ENCODE results near the gene NAPEPLD.
"Not testable (repeated sequence)": the region's sequence is repeated elsewhere in the genome, so short reads cannot be mapped to it uniquely, and the experiment has no call there.

The NAPEPLD gene

GRCh38 chr7:103144754-103145153, 4.1 kb downstream of the NAPEPLD start:
- DNase-seq (ENCODE audit: low read depth in 2 of 3, low spot score in 2 of 3) = not testable (repeated sequence)

- no peak for DNase-seq (ENCODE audit: low read depth in 2 of 3, low spot score in 2 of 3)
These were observed 5.0 kb downstream of the NAPEPLD start for GRCh38 chr7:103143868-103144267.

DNA sequence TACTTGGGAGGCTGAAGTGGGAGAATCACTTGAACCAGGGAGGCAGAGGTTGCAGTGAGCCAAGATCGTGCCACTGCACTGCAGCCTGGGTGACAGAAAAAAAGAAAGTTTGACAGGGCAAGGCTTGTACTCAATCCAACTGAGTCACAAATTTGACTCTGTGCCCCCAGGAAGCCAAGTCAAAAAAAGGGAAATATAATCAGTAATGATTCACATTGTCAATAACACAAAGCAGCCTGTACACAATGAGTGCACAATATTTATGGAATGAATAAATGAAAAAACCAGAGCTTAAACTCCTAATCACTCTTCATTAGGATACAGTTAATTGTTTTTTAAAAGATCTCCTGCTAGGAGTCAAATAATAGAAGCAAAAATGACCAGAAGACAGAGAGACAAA, 6.4 kb downstream of the NAPEPLD start:
- DNase-seq (ENCODE audit: low read depth in 2 of 3, low spot score in 2 of 3) = no peak

- DNase-seq (ENCODE audit: low read depth in 2 of 3, low spot score in 2 of 3) = no peak
These were observed 7.0 kb downstream of the NAPEPLD start for GRCh38 chr7:103141753-103142404.

DNA sequence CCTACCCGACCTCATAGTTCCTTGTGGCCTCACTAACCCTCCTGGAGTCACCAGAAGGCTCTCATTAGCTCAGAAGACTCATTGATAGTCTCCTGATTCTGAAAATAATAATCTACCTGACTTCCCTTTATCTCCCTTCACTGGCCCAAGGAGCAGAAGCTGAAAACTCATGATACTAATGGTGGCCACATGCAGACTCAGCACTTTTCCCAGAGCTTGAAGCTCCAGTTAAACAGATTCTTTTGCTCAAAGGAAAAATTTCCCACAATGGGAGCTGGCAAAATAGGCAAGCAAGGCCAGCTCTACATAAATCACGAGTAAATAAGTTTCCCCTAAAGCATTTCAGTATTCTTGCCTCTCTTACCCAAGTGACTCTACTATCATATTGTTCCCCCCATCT, 8.2 kb downstream of the NAPEPLD start:
- DNase-seq (ENCODE audit: low read depth in 2 of 3, low spot score in 2 of 3) = no peak

- no peak for DNase-seq (ENCODE audit: low read depth in 2 of 3, low spot score in 2 of 3)
These were observed 8.8 kb downstream of the NAPEPLD start for GRCh38 chr7:103140061-103140460.

DNA sequence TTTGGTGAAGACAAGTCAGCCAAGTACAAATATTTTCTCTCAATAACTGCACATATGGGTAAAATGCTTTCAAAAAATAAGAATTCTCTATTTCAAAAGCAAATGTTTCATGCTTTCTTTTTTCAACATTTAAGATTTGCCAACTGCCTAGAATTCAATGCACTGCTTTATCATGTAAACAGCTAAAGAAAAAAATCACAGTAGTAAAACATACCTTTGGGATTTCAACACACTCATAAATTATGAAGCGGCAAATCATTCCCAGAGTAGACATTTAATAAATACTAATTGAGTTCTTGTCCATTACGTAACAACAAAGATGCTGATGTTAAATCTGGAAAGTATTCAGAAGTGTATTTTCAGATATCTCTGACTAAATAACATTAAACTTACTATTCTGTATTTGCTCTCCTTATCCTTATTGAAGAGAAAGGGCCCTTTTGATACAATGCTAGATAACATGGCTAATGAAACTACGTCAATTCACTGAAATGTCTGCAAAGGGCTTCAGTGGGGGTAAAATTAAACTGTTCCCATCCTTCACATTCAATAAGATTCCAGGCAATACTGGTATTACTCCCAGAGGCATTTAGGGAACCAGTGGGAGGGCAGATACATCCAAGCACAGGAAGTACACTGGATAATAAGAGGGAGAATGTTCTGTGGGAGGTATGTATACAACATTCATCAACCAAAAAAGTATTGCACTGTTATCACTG, 13.9 kb downstream of the NAPEPLD start:
- no peak for DNase-seq (ENCODE audit: low read depth in 2 of 3, low spot score in 2 of 3)

DNA sequence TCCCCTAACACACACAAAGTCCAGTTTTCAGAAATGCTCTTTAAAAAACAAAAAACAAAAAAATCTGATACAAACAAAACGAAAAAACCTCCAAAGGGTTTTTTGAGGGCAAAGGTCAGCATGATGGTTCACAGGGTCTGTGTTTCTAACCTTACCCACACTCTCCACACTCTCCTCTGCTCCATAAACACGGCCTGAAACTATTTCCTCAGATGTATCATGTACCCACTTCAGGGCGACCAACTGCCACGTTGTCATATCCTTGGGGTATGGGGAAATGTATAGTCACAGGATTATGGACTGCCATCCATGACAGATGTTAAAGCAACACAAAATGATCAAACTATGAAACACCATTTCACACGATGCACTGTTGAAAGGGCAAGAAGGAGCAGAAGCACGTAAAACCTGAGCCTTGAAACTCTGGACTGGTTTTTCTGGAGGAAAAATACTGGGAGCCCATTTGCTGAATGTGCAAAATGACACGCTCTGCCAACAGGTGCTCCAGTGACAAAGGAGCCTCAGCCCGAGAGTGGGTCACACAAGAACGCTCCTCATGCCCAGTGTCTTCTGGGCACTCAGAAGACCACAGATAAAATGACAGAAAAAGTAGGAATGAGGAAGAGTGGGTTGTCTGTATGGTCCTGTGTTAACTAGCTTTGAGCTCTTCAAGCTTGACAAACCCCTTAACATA, 15.8 kb downstream of the NAPEPLD start:
- DNase-seq (ENCODE audit: low read depth in 2 of 3, low spot score in 2 of 3) = no peak

DNA sequence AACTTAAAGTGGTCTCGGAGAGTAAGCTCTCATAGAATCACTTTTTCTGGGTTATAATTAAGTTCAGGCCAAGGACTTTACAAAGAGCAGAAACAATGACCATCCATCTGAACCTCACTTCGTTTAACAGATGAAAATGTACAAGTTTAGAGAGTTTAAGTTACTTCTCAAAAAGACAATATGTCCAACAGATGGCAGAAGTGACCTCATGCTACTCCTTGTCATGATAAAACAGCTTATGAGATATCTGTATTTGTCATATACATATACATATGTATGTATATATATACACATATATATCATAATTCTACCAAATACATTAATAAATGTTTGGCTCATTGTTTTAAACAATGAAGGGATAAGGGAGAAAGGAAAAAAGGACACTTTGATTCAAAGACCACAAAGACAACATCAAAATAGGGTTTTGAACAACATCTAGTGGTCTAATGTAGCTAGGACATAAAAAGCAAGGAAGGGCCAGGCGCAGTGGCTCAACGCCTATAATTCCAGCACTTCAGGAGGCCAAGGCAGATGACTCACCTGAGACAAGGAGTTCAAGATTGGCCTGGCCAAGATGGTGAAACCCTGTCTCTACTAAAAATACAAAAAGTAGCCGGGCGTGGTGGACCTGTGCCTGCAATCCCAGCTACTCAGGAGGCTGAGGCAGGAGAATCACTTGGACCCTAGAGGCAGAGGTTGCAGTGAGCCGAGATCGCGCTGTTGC, 17.8 kb downstream of the NAPEPLD start:
- DNase-seq (ENCODE audit: low read depth in 2 of 3, low spot score in 2 of 3) = no peak

DNA sequence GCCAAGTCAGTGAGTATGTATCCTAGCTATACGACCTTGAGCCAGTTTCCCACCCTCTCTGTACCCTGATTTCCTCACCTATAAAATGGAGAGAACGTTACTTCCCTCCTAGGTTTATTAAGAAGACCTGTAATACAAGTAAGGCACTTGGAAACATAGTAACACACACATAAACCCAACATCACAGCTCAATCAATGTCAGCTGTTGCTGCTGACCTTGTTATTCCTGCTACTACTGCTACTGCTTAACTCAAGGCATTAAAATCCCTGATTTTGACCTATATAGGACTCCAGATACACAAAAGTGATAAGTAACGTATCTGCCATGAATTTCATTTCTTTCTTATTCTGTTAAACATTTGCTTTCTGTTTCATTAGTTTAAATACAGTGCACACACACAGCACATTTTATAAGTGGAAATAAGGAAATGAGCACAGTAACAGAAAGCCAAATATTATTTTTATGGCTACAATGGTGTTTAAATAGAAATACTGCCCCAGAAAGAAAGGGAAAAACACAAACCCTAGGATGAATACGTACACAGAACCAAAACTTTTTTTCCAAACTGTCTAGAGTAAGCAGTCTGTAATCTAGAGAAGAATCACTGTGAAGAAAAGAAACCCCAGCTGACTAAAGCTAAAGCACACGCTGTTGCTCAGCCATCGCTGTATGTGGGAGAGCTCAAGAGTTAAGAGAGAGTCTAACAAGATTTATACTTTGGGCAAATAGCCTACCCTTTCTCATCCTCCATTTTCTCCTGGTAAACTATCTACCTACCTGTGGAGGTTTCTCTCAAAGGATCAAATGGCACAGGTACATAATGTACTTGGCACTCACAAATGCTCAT, 19.0 kb downstream of the NAPEPLD start:
- DNase-seq (ENCODE audit: low read depth in 2 of 3, low spot score in 2 of 3) = no peak

DNA sequence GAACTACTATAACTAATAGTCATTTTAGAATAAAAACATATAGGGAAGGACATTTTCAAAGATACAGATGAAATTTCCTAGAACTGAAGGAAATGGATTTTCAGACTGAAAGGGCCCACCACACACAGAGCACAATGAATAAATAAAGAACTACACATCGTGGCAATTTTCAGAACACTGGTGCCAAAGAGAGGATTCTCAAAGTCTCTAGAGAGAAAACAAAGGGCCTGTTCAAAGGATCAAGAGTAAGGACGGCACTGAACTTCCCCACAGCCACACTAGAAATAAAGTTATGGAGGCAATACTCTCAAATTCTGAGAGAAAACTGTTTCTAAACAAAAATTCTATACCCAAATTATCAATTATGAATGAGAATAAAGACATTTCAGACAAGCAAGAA, 21.9 kb downstream of the NAPEPLD start:
- DNase-seq (ENCODE audit: low read depth in 2 of 3, low spot score in 2 of 3) = no peak

DNA sequence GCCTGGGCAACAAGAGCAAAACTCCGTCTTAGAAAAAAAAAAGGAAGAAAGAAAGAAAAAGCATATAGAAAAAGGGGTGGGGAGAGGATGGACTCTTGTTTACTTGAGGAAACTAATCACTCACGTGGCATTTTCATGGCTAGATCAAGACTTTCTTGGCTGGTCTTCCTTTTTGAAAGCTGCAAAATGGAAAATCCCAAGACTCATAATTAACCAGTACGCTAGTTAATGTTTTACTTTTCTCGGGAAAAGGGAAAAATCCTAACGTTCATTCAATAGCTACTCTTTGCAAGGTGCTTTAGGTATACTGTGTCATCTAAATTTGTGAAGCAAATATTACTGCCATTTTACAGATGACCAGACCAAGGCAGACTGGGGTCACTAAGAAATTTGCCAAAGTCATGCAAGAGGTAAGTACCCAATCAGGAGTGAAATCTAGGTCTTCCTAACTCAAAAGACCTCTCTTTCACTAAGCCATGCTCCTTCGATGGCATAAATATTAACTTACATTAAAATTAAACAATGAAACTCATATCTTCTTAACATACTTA, 24.4 kb downstream of the NAPEPLD start:
- DNase-seq (ENCODE audit: low read depth in 2 of 3, low spot score in 2 of 3) = no peak

- DNase-seq (ENCODE audit: low read depth in 2 of 3, low spot score in 2 of 3) = no peak
These were observed 25.4 kb downstream of the NAPEPLD start for GRCh38 chr7:103123529-103123928.

DNA sequence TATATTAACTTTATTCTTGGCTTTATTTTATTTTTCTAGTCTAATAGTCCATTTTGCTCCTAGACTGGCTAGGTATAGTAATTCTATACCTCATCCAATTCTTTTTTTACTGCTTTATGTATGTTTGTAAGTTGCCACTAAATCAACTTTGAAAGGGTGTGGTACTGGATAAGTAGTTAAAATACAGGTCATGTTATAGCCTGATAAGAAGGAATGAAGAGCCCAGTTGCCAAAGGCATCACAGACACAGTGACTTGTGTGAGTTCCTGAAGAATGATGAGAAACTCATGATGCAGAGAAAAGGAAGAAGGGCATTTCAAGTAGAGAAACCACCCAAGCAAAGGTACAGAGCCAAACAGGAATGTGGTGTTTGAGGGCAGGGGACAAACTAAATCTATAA, 27.3 kb downstream of the NAPEPLD start:
- DNase-seq (ENCODE audit: low read depth in 2 of 3, low spot score in 2 of 3) = no peak

DNA sequence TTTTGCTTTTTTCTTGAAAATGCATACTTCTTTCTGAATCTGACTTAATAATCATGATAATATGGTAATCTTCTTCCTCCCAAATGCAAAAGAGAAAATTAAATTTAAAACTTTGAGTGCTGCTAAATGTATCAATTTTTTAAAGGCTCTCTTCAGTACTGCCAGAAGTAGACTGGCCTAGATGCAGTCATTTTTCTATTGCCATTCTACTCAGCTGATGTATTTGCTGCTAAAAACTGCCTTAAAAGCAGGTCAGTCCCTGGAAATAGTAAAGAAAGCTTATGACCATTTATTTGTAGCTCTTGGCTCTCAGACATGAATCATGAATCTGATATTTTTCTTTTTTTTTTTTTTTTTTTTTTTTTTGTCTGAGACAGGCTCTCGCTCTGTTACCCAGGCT, 28.5 kb downstream of the NAPEPLD start:
- DNase-seq (ENCODE audit: low read depth in 2 of 3, low spot score in 2 of 3) = no peak

DNA sequence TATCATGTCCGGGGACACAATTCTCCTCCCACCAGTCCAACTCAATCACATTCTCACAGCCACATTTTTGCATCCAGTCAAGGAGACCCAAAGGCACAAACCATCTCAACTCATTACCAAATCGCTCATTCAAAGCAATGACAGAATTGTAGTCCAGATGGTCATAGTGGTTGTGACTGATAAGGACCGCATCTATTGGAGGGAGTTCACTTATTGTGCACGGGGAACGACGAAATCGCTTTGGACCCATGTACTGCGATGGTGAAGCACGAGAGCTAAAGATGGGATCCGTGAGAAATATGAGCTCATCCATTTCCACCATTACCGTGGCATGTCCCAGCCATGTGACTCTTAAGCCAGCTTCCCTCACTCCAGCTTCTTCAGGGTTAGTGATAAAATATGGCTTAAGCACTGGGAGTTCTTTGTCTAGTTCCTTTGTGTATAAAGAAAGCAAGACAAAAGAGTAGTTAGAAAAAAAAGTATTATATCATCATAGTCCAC, 29.1 kb downstream of the NAPEPLD start:
- no peak for DNase-seq (ENCODE audit: low read depth in 2 of 3, low spot score in 2 of 3)

DNA sequence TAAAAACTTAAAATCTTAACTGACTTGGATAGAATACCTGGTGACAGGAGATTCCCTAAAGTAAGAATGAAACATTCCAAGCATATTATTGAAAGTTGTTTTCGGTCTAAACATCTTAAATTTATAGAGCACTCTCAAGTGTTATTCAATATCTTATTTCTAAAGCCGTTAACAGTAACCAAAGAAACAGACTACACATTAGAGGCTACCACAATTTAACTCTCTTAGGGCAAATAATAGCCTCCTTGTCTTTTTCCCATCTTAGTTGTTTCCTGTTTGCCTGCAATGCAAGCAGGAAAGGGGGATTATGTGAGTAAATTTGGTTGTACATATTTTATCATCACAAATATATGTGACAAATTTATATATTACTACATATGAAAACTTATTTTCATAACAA, 31.4 kb downstream of the NAPEPLD start:
- DNase-seq (ENCODE audit: low read depth in 2 of 3, low spot score in 2 of 3) = no peak

DNA sequence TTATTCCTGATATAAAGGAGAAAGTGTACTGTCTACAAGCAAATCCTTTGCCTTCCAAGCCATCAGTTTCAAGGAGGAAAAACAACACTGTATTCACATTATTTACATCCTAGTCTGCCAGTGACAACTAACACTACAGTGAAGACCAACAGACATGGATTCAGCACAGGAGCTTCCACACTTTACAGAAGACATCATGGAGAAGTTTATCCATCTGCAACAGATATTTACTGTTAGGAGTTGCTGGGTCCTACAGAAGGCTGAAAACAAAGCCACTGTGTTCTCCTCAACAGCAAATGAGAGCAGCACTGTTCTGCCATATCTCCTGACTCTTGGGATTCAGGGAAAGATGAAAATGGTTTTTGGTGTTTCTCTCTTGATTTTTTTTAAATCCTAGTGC, 31.9 kb downstream of the NAPEPLD start:
- no peak for DNase-seq (ENCODE audit: low read depth in 2 of 3, low spot score in 2 of 3)

DNA sequence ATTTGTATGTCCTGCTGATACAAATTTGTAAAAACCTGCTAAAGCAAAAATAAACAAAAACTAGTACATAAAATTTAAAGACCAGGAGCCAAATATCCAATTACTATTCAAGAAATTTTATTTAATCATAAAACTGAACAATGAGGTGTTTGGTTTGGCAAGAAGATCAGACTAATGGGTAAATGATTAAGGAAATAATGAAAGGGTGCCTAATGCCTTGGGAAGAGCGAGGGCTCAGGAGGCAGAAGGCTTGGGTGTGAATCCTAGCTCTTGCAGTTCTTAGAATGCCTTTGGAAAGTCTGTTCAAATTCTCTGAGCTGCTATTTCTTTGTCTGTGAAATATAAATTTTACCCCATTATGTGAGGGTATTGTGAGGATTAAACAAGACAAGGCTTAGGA, 32.4 kb downstream of the NAPEPLD start:
- no peak for DNase-seq (ENCODE audit: low read depth in 2 of 3, low spot score in 2 of 3)

GRCh38 chr7:103115771-103116170, 33.1 kb downstream of the NAPEPLD start:
- no peak for DNase-seq (ENCODE audit: low read depth in 2 of 3, low spot score in 2 of 3)
